Measurements from ENCODE around the gene RBM38.

The RBM38 gene

GRCh38 chr20:57392512-57393271 lies 1.5 kb downstream of the RBM38 start:
- no peak for FAIRE-seq

- FAIRE-seq, result no peak
Measured at GRCh38 chr20:57393321-57394120, 2.3 kb downstream of the RBM38 start.

DNA sequence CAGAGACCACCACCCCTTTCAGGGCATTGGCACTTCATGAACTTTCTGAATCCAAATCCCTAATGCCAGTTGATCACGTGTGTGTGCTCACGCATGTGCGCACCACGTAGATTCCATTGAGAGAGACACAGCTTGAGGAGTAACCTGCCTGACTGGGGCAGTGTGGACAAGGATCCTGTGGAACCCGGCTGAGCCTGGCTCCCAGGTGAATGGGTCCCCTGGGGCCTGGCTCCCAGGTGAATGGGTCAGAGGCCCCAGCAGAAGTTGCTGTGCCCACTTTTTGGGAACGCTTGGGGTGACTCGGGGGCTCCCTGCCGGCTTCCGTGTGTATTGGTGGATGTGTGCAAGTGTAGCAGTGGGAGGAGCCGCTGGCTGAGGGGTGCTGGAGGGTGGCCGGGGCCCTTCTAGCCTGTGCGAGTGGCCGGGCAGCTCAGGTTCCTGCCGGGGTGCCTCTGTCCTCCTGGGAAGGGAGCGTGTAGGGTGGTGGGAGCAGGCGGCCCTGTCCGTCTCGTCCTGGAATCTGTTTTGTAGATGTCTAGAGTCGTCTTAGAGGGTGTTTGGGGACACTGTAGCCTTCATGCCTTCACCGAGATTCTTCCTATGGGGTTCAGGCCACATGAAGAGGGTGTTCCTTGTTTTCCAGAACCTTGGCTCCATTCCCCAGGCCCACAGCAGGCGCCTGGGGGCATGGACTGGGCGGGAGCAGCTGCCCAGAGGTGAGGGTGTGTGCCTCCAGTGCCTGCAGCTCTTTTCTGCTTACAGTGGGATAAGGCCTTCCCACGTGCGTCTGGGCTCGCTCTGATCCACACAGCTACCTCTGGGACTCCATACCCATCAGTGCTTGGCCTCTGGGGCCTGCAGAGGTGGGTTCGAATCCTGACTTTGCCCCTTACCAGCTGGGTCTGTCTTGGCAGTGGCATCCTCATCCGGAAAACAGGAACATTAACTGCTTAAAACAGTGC lies 3.2 kb downstream of the RBM38 start:
- FAIRE-seq, result no peak

DNA sequence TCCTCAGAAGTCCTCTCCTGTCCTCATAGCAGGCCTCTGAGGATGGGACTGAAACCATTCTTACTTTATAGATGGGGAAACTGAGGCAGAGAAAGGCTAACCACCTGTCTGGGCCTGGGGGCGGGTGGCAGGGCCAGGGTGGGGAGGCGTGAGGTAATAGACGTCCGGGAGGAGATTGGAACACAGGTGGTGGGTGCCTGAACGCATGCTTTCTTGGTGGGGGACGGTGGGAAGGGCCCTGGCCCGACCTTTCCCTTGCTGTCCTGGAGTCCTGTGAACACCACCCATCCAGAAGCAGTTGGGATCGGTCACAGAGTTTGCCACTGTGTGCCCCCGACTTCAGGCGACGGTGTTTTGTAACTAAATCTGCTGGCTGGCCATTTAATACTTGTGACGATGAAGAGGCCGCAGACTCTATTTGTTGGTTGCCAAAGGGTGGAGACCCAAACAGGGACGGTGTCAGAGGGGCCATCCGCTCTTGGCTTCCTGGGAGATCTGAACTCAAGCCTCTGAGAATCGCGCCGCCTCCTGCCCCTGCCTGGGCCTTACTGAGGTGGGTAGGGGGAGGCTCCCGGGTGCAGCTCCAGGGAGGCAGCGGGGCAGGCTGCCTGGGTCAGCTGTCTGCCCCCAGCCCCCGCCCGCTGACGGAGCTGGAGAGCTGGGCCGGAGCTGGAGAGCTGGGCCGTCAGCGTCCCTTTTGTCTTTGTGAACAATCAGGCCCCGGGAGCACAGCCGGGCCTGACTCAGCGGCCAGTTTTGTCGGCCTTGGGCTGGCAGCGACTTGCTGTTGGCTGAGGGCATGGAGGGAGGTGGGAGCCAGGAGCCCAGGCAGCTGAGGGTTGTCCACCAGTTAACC lies 4.1 kb downstream of the RBM38 start:
- FAIRE-seq, result no peak

GRCh38 chr20:57396212-57396983 lies 5.2 kb downstream of the RBM38 start:
- no peak for FAIRE-seq

DNA sequence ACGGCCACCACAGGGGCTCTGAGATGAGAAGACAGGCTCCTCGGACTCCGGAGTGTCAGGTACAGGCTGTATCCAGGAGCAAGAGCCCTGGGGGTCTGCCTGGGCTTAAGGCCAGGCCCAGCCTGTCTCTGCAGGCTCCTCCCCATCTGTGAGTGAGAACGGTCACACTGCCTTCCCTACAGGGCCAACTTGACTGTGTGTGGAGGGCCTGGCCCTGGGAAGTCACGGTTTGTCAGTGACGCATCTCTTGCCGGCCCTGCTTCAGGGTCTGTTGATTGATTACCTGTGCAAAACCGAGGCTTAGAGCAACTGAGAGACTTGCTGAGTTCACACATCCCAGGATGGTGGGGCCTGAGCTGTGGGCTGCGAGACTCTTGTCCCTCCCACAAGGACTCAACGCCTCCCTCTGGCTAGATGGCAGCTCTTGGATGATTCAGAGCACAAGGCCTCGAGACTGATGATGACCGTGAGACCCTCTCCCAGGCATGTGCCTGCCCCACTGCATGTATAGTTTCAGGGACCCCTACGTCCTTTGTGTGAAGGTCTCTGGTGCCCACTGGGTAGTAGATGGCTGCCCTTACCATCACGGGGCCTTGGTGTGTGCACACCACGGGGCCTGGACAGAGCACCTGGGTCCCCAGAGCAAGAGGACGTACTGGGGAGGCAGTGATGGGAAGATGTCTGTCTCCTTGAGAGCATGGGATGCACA lies 5.9 kb downstream of the RBM38 start:
- no peak for FAIRE-seq

- no peak for FAIRE-seq
Measured at GRCh38 chr20:57397693-57398108, 6.5 kb downstream of the RBM38 start.

GRCh38 chr20:57398231-57398821 lies 7.1 kb downstream of the RBM38 start:
- FAIRE-seq, result no peak

GRCh38 chr20:57398901-57399535 lies 7.8 kb downstream of the RBM38 start:
- no peak for FAIRE-seq

DNA sequence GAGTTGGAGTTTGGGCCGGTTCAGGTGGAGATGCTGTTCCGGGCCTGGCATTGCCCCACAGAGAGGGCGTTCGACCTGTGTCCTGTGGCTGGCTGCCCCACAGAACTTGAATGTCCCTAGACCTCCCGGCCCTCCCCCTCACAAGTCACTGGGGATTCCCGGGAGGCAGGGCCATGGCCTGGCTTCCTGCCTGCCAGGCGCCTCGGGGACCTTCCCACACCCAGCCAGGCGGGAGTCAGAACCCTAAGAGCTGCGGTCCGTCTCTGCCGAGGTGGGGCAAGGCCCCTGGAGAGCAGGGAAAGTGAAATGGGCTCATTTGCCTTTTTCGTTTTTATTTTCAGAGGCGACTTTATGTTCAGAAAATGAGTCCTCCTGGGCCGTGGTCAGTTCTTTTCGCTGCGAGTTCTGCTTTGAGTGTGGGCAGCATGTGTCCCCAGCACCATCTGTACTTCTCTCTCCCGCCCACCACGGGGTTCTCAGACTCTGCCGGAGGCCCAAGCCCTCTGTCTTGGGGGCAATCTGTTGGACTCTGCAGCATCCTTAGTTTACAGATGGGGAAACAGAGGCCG lies 8.5 kb downstream of the RBM38 start:
- no peak for FAIRE-seq

DNA sequence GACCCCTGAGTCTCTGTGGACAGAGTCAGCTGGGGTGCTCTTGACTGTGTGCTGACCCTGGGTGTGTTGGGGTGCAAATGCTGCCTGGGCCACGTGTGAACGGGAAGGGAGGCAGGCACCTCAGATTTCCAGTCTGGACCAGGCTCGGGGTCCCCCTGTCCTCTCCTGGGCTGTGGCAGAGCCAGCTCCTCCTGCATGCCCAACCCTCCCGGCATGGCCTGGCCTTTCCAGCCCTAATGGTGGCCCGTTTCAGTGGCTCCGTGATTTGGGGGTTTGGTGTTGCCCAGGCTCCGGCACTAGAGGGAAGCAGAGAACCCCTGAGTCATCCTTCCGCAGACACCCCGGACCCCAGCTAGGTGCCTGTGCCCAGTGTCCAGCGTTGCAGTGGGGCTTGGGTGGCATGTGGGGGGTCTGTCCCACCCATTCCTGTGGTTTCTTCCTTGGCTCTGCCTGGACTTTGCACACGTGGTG lies 9.1 kb downstream of the RBM38 start:
- no peak for FAIRE-seq

GRCh38 chr20:57400821-57401564 lies 9.8 kb downstream of the RBM38 start:
- no peak for FAIRE-seq

DNA sequence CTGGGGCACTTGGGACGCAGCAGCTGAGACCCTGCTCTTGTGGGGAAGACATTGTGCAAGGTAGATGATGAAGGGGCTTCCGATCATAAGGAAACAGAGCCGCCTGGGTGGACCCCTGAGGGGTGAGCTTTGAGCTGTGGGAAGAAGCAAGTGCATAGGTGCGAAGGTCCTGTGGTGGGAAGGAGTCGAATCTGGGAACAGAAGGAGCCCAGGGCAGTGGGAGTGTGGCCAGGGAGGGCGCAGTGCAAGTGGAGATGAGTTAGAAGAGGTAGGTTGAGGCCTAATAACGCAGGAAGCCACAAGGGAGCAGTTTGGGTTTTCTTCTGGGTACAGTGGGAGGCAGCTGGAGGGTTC lies 10.3 kb downstream of the RBM38 start:
- FAIRE-seq, result no peak

- no peak for FAIRE-seq
Measured at GRCh38 chr20:57402206-57403125, 11.3 kb downstream of the RBM38 start.

- FAIRE-seq, result no peak
Measured at GRCh38 chr20:57403216-57403615, 12.0 kb downstream of the RBM38 start.

DNA sequence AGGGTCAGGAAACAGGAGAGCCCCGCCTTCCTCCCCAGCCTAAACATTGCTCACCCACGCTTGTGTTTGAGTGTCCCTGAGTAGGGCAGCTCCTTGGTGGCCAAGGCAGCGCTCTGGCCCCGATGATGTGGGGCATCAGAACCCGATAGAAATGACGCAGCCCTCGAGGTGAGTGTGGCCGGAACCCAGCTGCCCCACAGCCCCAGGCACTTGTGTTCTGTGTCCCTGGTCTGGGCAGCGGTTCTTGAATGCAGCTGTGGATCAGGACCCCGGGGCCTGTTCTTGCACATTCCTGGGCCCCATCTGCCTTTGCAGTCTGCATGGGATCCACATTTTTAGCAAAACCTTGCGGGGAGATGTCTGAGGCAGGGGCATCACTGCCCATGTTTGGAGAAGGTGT lies 12.8 kb downstream of the RBM38 start:
- FAIRE-seq, result no peak

DNA sequence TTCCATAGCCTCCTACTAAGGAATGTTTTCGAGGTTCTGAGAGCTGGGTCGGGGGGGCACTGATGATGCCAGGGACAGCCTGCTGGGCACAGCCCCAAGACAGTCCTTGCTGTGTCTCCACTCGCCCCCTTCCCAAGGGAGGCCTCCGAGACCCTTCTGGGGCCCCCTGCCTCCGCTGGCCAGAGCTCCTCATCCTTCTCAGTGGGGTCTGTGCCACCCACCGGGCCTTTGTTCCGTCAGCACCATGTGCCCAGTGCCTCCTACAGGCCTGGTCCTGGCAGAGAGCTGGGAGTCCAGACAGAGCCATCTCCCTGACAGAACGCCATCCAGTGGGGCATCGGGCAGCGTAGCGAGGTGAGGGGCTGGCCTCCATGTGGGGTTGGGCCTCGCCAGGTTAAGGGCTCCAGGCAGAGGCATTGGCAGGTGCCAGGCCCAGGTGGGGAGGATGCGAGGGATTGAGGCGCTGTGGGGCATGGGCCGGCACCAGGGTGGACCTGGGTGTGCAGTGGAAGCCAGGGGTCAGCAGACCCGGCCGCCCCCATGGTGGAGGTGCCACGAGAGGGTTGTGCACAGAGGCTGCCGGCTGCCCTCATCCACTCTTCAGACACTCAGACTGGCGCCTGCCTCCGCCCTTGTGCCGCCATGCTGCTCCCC lies 13.3 kb downstream of the RBM38 start:
- no peak for FAIRE-seq

Measured in TTC549 (cell line).